MM.1S (cell line): ENCODE measurements around the gene KRTAP4-2.
"Not testable (repeated sequence)": the region's sequence is repeated elsewhere in the genome, so short reads cannot be mapped to it uniquely, and the experiment has no call there.

ENCODE experiments used
- DNase-seq: peaks from one replicate; pipeline ENCODE4 v3.0.0-alpha.2; 2015
- H2AFZ ChIP-seq: fragments of 300-600 bp; sonication (generic); 2 replicates; pipeline ENCODE4 v1.6.0; 2016; ENCODE audit warnings: antibody characterized with exemption, low read length
- H3F3A ChIP-seq: fragments of 300-600 bp; sonication (generic); 2 replicates; pipeline ENCODE4 v1.6.1; 2016; ENCODE audit warnings: mild to moderate bottlenecking, antibody characterized with exemption, low read length, moderate library complexity, mixed read lengths; ENCODE audit not compliant: insufficient read depth
- H3K27ac ChIP-seq: fragments of 300-600 bp; sonication (generic); 2 replicates; pipeline ENCODE4 v1.5.1; 2016; ENCODE audit warnings: mild to moderate bottlenecking, low read length
- H3K27me3 ChIP-seq: fragments of 300-600 bp; sonication (generic); replicated peaks from 2 replicates; pipeline ENCODE4 v1.6.0; 2016; ENCODE audit warnings: low read length; ENCODE audit not compliant: insufficient read depth
- H3K36me3 ChIP-seq: fragments of 300-600 bp; sonication (generic); replicated peaks from 2 replicates; pipeline ENCODE4 v1.6.1; 2016; ENCODE audit warnings: mild to moderate bottlenecking, low read length, mixed read lengths; ENCODE audit not compliant: insufficient read depth
- H3K4me1 ChIP-seq: fragments of 300-600 bp; sonication (generic); 2 replicates; pipeline ENCODE4 v1.6.1; 2016; ENCODE audit warnings: low read length, mixed read lengths
- H3K4me2 ChIP-seq: fragments of 300-600 bp; sonication (generic); 2 replicates; pipeline ENCODE4 v1.6.0; 2016; ENCODE audit warnings: low read depth, low read length
- H3K4me3 ChIP-seq: fragments of 300-600 bp; sonication (generic); 2 replicates; pipeline ENCODE4 v1.5.1; 2016; ENCODE audit warnings: low read length, mixed read lengths
- H3K79me2 ChIP-seq: fragments of 300-600 bp; sonication (generic); 2 replicates; pipeline ENCODE4 v1.6.1; 2016; ENCODE audit warnings: mixed run types, low read length, mixed read lengths
- H3K9ac ChIP-seq: fragments of 300-600 bp; sonication (generic); 2 replicates; pipeline ENCODE4 v1.6.1; 2016; ENCODE audit warnings: low read length, mixed read lengths
- H3K9me2 ChIP-seq: fragments of 300-600 bp; sonication (generic); replicated peaks from 2 replicates; pipeline ENCODE4 v1.6.1; 2016; ENCODE audit warnings: mild to moderate bottlenecking, low read length, mixed read lengths; ENCODE audit not compliant: insufficient read depth
- H3K9me3 ChIP-seq: fragments of 300-600 bp; sonication (generic); replicated peaks from 2 replicates; pipeline ENCODE4 v1.6.1; 2016; ENCODE audit warnings: mild to moderate bottlenecking, low read length, mixed read lengths; ENCODE audit not compliant: insufficient read depth
- H4K20me1 ChIP-seq: fragments of 300-600 bp; sonication (generic); 2 replicates; pipeline ENCODE4 v1.6.1; 2016; ENCODE audit warnings: mild to moderate bottlenecking, low read length, moderate library complexity, mixed read lengths; ENCODE audit not compliant: insufficient read depth
- EZH2 ChIP-seq: fragments of 300-600 bp; sonication (generic); optimal IDR thresholded peaks from 2 replicates; pipeline ENCODE3; 2017; ENCODE audit warnings: low read depth, mild to moderate bottlenecking, antibody characterized with exemption, low read length, mixed read lengths
- EZH2phosphoT487 ChIP-seq: fragments of 300-600 bp; sonication (generic); IDR thresholded peaks from 2 replicates; pipeline ENCODE4 v1.6.1; 2018; ENCODE audit warnings: antibody characterized with exemption, low read length
- TF ChIP-seq, protein P1 (sequence below): fragments of 300-600 bp; sonication (generic); IDR thresholded peaks from 2 replicates; pipeline ENCODE4 v1.5.1; 2016; ENCODE audit warnings: antibody characterized with exemption, low read length, mixed read lengths

KRTAP4-2 gene

DNA sequence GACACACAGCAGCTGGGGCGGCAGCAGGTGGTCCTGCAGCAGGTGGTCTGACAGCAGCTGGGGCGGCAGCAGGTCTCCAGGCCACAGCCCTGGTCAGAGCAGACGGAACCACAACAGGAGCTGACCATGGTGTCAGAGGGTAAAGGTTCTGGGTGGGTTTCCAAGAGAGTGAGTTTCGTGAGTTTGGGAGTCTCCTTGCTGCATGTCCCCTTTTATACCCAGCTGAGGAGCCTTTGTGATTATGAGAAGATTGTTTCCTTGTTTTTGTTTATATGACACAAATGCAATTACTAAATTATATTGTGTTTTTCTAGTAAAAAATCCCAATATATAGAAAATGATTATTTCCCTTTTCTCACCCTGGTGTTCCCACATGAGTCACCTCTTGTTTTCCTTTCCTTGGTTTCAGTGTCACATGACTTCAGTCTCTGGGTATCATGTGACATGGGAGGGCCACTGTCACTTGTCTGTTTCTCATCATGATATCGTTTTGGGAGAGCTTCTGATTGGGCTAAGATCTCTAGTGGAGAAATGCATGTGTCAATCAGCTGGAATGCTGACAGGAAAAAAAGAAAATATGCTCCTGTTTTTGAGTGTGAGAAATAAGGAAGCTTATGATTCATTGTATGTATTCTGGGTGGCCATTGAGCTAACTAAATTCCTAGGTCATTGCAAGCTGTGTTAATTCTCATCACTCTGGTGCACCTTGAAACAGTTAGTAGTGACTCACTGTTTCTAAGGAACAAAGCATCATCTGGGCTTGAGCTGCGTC, 37.5 kb downstream of the KRTAP4-2 start, which contains the start of gene KRTAP4-6:
Gene KRTAP4-6 (minus strand): TSS at position 185 of the 772 bp plus-strand sequence. CDS start 57 bp downstream, at position 128.
- TF ChIP-seq, protein P1, sequence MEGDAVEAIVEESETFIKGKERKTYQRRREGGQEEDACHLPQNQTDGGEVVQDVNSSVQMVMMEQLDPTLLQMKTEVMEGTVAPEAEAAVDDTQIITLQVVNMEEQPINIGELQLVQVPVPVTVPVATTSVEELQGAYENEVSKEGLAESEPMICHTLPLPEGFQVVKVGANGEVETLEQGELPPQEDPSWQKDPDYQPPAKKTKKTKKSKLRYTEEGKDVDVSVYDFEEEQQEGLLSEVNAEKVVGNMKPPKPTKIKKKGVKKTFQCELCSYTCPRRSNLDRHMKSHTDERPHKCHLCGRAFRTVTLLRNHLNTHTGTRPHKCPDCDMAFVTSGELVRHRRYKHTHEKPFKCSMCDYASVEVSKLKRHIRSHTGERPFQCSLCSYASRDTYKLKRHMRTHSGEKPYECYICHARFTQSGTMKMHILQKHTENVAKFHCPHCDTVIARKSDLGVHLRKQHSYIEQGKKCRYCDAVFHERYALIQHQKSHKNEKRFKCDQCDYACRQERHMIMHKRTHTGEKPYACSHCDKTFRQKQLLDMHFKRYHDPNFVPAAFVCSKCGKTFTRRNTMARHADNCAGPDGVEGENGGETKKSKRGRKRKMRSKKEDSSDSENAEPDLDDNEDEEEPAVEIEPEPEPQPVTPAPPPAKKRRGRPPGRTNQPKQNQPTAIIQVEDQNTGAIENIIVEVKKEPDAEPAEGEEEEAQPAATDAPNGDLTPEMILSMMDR = no peak
- TF ChIP-seq EZH2 (no peak), EZH2phosphoT487 (no peak)
- no peak within 1 kb of the TSS for H3K9ac ChIP-seq
- no peak for DNase-seq
- H3K9me3 ChIP-seq = no peaks in the 10 kb centered on the region
- no peaks in the 10 kb centered on the region for H3K4me1 ChIP-seq
- H3K9me2 ChIP-seq = no peaks in the 10 kb centered on the region
- no peaks in the 10 kb centered on the region for H4K20me1 ChIP-seq
- no peaks in the 10 kb centered on the region for H3K36me3 ChIP-seq
- no peak within 1 kb of the TSS for H3K4me3 ChIP-seq
- no peaks in the 10 kb centered on the region for H3K79me2 ChIP-seq
- no peaks in the 10 kb centered on the region for H3K27me3 ChIP-seq
- no peak within 1 kb of the TSS for H3K27ac ChIP-seq
- H2AFZ ChIP-seq = no peak within 1 kb of the TSS
- H3K4me2 ChIP-seq = no peak within 1 kb of the TSS
- H3F3A ChIP-seq = no peaks in the 10 kb centered on the region

DNA sequence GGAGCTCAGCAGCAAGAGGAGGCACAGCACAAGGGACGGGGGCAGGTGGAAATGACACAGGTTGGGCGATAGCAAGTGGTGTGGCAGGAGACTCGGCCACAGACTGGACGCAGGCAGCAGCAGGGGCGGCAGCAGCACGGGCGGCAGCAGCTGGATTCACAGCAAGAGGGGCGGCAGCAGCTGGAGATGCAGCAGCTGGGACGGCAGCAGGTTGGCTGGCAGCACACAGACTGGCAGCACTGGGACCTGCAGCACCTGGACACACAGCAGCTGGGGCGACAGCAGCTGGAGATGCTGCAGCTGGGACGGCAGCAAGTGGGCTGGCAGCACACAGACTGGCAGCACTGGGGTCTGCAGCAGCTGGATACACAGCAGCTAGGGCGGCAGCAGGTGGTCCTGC, 38.2 kb downstream of the KRTAP4-2 start:
- not testable (repeated sequence) for H3K27ac ChIP-seq, H3K4me3 ChIP-seq, DNase-seq

DNA sequence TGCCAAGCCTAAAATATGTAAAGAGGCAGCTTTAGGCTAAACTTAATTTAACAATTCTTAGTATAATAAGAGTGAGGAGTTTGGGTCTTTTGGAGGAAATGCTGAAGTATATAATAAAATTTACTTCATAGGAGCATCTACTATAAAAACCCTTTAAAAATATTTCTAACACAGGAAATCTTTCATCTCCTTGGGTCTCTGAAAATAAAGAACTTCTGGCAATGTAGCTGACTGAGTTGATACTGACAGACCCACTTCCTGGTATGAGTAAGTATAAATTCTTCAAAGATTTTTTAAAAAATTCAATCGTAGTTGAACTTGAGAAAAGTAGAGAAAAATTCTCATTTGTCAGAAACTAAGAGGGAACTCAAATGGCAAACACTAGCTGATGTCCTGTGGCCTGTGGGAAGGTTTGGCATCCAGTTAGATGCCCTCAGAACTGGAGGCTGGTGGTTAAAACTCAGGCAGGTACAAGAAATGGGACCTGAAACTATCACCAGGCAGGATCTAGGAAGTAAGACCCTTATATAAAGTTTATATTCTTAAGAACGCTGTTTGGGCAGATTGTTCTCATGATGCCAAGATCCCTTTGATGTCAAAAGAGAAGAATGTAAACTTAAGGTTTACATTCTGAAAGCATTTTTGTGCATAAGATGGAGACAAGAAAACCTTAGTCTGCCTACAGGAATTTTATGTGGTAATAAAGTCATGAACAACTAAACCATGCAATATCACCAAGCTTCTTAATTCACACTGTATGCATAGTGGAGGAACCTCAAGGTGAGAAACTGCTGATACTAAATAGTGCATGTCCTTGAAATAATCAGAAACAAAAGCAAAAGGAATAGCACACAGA, 43.9 kb downstream of the KRTAP4-2 start:
- Histone ChIP-seq H3K9me3 (no peaks in the 10 kb centered on the region), H3K4me2 (no peak overlapping the region)

More for the DNA sequence above, 38.2 kb downstream of the KRTAP4-2 start:
- H3K9ac ChIP-seq, H4K20me1 ChIP-seq, H3K27me3 ChIP-seq, H2AFZ ChIP-seq, H3K4me2 ChIP-seq, H3K79me2 ChIP-seq, H3K4me1 ChIP-seq, H3K9me3 ChIP-seq, H3F3A ChIP-seq, H3K9me2 ChIP-seq, H3K36me3 ChIP-seq: not testable (repeated sequence)

More for the DNA sequence above, 43.9 kb downstream of the KRTAP4-2 start:
- Histone ChIP-seq H3K9me2 (no peaks in the 10 kb centered on the region), H3K4me3 (no peak overlapping the region), H4K20me1 (no peaks in the 10 kb centered on the region), H3K4me1 (no peaks in the 10 kb centered on the region), H3K36me3 (no peaks in the 10 kb centered on the region), H3K27me3 (no peaks in the 10 kb centered on the region), H3K79me2 (no peaks in the 10 kb centered on the region), H3F3A (no peaks in the 10 kb centered on the region), H3K9ac (no peak overlapping the region), H2AFZ (no peak overlapping the region), H3K27ac (no peak overlapping the region)
- no peak for DNase-seq
- TF ChIP-seq, protein P1 = no peak
- TF ChIP-seq EZH2phosphoT487 (no peak), EZH2 (no peak)
